HG02840 (cell line): ENCODE results near the gene IGF1.
"Not testable (repeated sequence)": the region's sequence is repeated elsewhere in the genome, so short reads cannot be mapped to it uniquely, and the experiment has no call there.

ENCODE experiments used
- ATAC-seq: cut with Tn5 transposase; IDR thresholded peaks from one replicate; pipeline ENCODE4 v1.9.1; 2021; ENCODE audit warnings: mild to moderate bottlenecking, moderate library complexity, moderate number of reproducible peaks; ENCODE audit not compliant: unreplicated experiment, low FRiP score

The IGF1 gene

GRCh38 chr12:102399653-102400052 is 80.7 kb downstream of the IGF1 start:
- ATAC-seq = no peak

GRCh38 chr12:102396276-102396675 is 84.1 kb downstream of the IGF1 start:
- no peak for ATAC-seq

GRCh38 chr12:102394200-102394599 is 86.2 kb downstream of the IGF1 start:
- ATAC-seq = no peak

GRCh38 chr12:102390068-102390467 is 90.3 kb downstream of the IGF1 start:
- no peak for ATAC-seq

GRCh38 chr12:102388469-102388868 is 91.9 kb downstream of the IGF1 start:
- ATAC-seq = no peak

- ATAC-seq = no peak
Observed at GRCh38 chr12:102385343-102385742, 95.0 kb downstream of the IGF1 start.

- no peak for ATAC-seq
Observed at GRCh38 chr12:102379346-102380162, 100.8 kb downstream of the IGF1 start.

GRCh38 chr12:102376781-102377180 is 103.6 kb downstream of the IGF1 start:
- no peak for ATAC-seq

- ATAC-seq = no peak
Observed at GRCh38 chr12:102376181-102376747, 104.1 kb downstream of the IGF1 start.

- no peak for ATAC-seq
Observed at GRCh38 chr12:102374190-102374589, 106.2 kb downstream of the IGF1 start.

- ATAC-seq = no peak
Observed at GRCh38 chr12:102372087-102372486, 108.3 kb downstream of the IGF1 start.

GRCh38 chr12:102371165-102371564 is 109.2 kb downstream of the IGF1 start:
- no peak for ATAC-seq

- no peak for ATAC-seq
Observed at GRCh38 chr12:102369876-102370275, 110.5 kb downstream of the IGF1 start.

- no peak for ATAC-seq
Observed at GRCh38 chr12:102365365-102365764, 115.0 kb downstream of the IGF1 start.

- ATAC-seq = no peak
Observed at GRCh38 chr12:102364709-102365108, 115.7 kb downstream of the IGF1 start.

GRCh38 chr12:102356690-102357089 is 123.7 kb downstream of the IGF1 start:
- no peak for ATAC-seq

GRCh38 chr12:102354281-102354680 is 126.1 kb downstream of the IGF1 start:
- ATAC-seq = not testable (repeated sequence)

- no peak for ATAC-seq
Observed at GRCh38 chr12:102351322-102351721, 129.0 kb downstream of the IGF1 start.

GRCh38 chr12:102350070-102350469 is 130.3 kb downstream of the IGF1 start:
- no peak for ATAC-seq

GRCh38 chr12:102349079-102349478 is 131.3 kb downstream of the IGF1 start:
- no peak for ATAC-seq

GRCh38 chr12:102347811-102348210 is 132.6 kb downstream of the IGF1 start:
- no peak for ATAC-seq
